GM18858 (cell line): Measurements from ENCODE around the gene TRIM38.
A peak's percentile ranks its signal among the peaks of the same experiment; 100 is the strongest.
"Not testable (repeated sequence)": the region's sequence is repeated elsewhere in the genome, so short reads cannot be mapped to it uniquely, and the experiment has no call there.

Source experiments
- ATAC-seq: cut with Tn5 transposase; IDR thresholded peaks from one replicate; pipeline ENCODE4 v1.9.1; 2021; ENCODE audit not compliant: unreplicated experiment

Gene TRIM38

GRCh38 chr6:25939593-25939992 is 23.0 kb upstream of the TRIM38 start:
- ATAC-seq, result no peak

- ATAC-seq, result no peak
These were observed 19.9 kb upstream of the TRIM38 start for GRCh38 chr6:25942561-25943147.

- no peak for ATAC-seq
These were observed 18.7 kb upstream of the TRIM38 start for GRCh38 chr6:25943887-25944286.

- ATAC-seq, result peak; percentile 93
These were observed 17.7 kb upstream of the TRIM38 start for GRCh38 chr6:25944688-25945574.

GRCh38 chr6:25945738-25946137 is 16.9 kb upstream of the TRIM38 start:
- ATAC-seq, result not testable (repeated sequence)

GRCh38 chr6:25946631-25947030 is 16.0 kb upstream of the TRIM38 start:
- no peak for ATAC-seq

GRCh38 chr6:25947492-25947891 is 15.1 kb upstream of the TRIM38 start:
- not testable (repeated sequence) for ATAC-seq

GRCh38 chr6:25949695-25950094 is 12.9 kb upstream of the TRIM38 start:
- ATAC-seq, result no peak

GRCh38 chr6:25950297-25950696 is 12.3 kb upstream of the TRIM38 start:
- no peak for ATAC-seq

GRCh38 chr6:25951296-25952032 is 11.1 kb upstream of the TRIM38 start:
- no peak for ATAC-seq

GRCh38 chr6:25952535-25952934 is 10.1 kb upstream of the TRIM38 start:
- no peak for ATAC-seq

- ATAC-seq, result no peak
These were observed 8.9 kb upstream of the TRIM38 start for GRCh38 chr6:25953733-25954132.

- no peak for ATAC-seq
These were observed 7.8 kb upstream of the TRIM38 start for GRCh38 chr6:25954756-25955155.

- ATAC-seq, result no peak
These were observed 6.4 kb upstream of the TRIM38 start for GRCh38 chr6:25956226-25956625.

GRCh38 chr6:25958700-25959162 is 3.9 kb upstream of the TRIM38 start:
- ATAC-seq, result no peak

GRCh38 chr6:25959890-25960536 is 2.6 kb upstream of the TRIM38 start:
- ATAC-seq, result no peak

GRCh38 chr6:25960734-25961133 is 1.9 kb upstream of the TRIM38 start:
- no peak for ATAC-seq

GRCh38 chr6:25961619-25962148 is 918 bp upstream of the TRIM38 start:
- ATAC-seq, result no peak

- no peak for ATAC-seq
These were observed 973 bp downstream of the TRIM38 start for GRCh38 chr6:25963426-25964123.

- no peak for ATAC-seq
These were observed 2.5 kb downstream of the TRIM38 start for GRCh38 chr6:25965058-25965457.
